DND-41 (cell line): ENCODE results near the gene ARMH2.

Source experiments
- CTCF ChIP-seq: IDR thresholded peaks from 2 replicates; pipeline ENCODE4 v1.5.1; 2012; ENCODE audit warnings: borderline replicate concordance, low read length, moderate library complexity, mild to moderate bottlenecking; ENCODE audit not compliant: poor library complexity, severe bottlenecking; ENCODE audit errors: extremely low read depth
- EZH2 ChIP-seq: IDR thresholded peaks from 3 replicates; pipeline ENCODE4 v1.6.1; 2012; ENCODE audit warnings: borderline replicate concordance, low read depth, mild to moderate bottlenecking, moderate library complexity, low read length, inconsistent platforms; ENCODE audit not compliant: severe bottlenecking

DNA sequence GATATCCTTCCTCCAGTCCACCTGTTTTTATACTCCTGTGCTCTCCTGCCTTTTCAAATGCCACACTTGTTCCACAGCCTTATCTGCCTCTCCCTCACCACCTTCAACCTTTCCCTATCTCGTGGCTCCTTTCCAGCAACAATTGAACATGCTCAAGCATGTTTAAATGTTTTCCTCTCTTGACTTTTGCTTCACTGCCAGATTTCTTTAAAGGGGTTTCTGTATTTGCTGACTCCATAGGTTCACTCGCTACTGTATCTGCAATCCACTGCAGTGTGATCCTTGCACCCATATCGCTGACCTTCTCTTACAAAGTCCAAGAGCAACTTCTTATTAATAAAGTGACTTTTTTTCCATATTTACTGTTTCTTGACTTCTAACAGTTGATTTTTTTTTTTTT lies 35.1 kb downstream of the ARMH2 start:
- TF ChIP-seq CTCF: no peak
- TF ChIP-seq EZH2: no peak
